NCI-H510A (cell line): ENCODE data around the gene KCNIP2.
A peak's percentile ranks its signal among the peaks of the same experiment; 100 is the strongest.
"Not testable (repeated sequence)": the region's sequence is repeated elsewhere in the genome, so short reads cannot be mapped to it uniquely, and the experiment has no call there.

Source experiments
- DNase-seq: peaks from one replicate; lab custom pipeline; 2025; lab: John Stamatoyannopoulos, UW

Gene KCNIP2

DNA sequence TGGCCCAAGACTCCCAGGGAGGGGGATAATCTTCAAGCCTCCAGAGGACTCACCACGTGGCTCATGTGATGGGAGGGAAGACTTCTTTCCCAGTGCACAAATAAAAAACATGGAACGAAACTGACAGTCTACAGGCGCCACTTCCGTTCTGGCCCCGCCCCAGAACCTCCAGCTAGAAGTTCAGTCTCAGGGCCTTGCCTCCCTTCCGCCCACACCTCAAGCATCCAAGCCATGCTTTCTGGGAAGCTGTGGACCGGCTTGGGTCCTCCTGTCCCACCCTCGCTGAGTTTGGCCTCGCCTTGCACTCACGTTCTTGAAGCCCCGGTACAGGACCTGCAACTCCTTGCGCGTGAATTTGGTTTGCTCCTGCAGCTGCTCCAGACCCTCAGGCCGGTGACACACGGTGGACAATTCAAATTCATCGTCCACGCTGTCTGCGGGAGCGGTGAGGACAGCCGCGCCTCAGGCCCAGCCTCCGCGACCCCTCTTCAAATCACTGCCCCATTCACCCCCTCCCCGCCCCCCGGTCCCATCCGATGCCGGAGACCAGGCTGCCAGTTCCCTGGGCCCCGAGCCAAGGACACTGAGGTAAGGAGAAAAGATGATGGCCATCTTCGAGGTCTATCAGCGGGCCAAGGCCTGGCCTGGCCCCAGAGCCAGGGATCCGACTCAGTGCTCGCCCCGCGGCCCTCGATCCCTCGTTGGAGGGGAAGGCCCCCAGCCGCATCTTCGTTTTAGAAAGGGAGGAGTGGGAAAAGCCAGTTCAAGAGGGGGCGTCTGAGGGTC is 14.6 kb downstream of the KCNIP2 start:
- no peak for DNase-seq

DNA sequence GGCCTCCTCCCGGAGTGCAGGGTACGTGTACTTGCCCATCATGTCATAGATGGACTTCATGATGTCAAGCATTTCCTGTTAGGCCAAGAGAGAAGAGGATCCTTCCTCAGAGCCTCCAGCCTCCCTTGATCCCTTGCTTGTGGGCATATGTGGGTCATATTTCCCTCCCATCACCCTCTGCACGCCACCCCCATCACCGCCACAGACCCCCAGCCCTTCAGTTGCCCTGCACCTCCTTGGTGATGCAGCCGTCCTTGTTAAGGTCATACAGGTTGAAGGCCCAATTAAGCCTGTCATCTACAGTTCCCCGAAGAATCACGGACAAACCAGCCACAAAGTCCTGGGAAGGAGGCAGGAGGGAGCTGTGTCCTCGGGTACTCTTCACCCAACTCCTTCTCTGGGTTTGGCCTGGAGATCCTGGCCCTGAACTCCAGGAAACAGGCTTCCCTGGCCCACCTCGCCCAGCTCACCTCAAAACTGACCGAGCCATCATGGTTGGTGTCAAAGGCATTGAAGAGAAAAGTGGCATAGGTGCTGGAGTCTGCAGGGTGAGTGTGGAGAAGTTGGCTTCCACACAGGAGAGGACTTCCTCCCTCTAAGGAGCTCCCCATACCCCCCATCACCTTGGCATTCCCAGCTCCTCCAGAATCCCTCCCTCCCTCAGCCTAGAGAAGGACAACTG is 15.5 kb downstream of the KCNIP2 start:
- DNase-seq: no peak

DNA sequence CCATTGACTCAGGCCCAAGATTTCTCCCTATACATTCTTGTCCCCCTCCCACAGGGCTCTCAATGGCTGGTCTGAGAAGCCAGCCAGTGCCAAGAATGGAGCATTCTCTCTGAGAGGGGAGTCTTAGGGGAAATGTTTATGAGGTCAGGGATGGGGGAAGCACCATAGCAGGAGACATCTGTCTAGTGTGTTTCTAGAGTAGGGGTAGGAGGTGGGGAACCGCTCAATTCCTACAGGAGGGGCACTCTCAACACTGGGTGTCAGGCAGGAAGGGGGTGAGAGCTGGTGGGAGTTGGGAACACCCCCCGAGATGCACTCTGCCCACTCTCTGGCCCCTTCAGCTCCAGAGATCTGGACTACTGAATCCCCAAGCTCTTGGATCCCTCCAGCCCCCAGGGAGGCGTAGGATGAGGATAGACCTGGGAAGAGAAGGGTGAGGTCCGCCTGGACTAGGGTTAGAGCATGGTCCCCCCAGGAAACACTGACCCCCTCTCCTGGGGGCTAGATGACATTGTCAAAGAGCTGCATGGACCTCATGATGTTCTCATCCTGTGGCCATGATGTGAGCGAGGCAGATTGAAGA is 16.7 kb downstream of the KCNIP2 start:
- no peak for DNase-seq

- DNase-seq: no peak
Measured at GRCh38 chr10:101824736-101825135, 18.9 kb downstream of the KCNIP2 start.

DNA sequence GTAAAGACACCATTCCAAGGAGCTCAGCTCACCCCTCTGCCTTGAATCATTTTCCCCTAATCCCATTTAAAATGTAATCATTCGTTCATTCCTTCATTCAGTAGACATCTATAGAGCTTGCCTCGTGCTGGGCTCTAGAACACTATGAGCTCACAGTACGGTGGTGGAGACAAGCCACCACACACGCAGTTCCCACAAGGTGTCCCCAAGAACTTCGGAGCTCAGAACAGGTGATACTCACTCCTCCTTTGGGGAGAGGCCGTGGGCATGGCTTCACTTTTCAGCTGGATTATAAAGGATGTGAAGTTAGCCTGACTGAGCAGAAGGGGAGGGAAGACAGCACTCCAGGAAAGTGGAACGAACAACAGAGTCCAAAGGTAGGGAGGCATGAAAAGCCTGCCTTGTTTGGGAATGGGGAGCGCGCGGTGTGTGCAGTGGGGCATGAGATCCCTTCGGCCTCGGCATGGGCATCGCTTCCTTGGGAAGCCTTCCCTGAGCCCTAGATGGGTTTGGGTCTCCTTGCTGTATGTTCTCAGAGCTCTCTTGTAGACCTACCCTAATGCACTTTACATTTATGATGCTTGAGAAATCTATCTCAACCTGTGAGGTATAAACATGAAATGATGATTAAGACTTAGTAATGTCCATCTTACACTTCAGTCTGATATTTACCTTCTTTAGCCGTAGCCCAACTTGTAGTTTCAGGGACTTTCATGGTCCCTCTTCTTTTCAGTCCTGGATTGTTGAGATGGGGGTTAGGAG is 24.5 kb downstream of the KCNIP2 start:
- DNase-seq: peak; percentile 45

- peak; percentile 99 for DNase-seq
Measured at GRCh38 chr10:101818119-101818871, 25.3 kb downstream of the KCNIP2 start, which contains the start of gene OGA. TSS of gene OGA (minus strand) at chr10:101818444. CDS start at chr10:101818022, 422 bp downstream.

- DNase-seq: no peak
Measured at GRCh38 chr10:101817337-101818118, 26.1 kb downstream of the KCNIP2 start.

GRCh38 chr10:101816913-101817336 is 26.7 kb downstream of the KCNIP2 start:
- DNase-seq: no peak

GRCh38 chr10:101816376-101816775 is 27.2 kb downstream of the KCNIP2 start:
- DNase-seq: no peak

DNA sequence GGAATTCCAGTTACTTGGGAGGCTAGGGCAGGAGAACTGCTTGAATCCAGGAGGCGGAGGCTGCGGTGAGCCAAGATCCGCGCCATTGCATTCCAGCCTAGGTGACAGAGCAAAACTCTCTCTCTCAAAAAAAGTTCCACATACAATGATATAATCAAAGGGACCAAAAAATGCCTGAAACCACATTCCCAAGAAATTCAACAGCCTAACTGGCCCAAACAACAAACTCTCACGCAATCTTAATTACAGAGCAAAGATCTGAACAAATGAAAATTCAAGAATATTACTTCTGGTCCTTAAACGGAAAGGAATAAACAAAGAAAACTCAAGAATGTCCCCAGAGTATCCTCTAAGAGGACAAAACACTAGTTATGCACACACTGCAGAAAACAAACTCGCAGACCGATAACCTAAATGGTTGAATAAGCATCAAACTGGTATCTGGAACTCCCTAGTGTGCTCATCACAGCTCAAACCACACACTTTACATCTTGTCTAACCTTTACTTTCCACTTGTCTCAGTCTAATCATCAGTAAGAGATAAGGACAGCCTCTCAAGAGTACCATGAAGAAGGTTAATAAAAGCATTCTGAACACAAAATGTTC is 29.0 kb downstream of the KCNIP2 start:
- DNase-seq: no peak

DNA sequence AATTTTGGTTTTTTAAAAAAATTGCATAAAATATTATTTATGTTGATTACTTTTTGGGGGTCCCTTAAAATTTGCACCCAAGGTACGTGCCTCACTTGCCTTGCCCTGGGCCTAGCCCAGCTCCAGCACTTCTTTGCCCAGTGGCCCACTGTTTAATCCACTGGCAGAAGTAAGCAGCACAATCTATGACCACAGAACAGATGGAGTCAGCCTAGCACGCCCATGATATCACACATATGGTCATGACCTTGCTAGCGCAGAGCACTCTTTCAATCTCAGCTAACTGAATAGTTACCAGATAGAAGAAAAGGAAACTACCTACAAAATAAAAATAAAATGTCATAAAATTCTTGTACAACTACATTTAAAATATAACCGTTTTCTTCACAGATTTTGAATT is 31.0 kb downstream of the KCNIP2 start:
- no peak for DNase-seq

- DNase-seq: no peak
Measured at GRCh38 chr10:101807158-101807557, 36.4 kb downstream of the KCNIP2 start.

- DNase-seq: no peak
Measured at GRCh38 chr10:101803511-101803910, 40.1 kb downstream of the KCNIP2 start.

- DNase-seq: no peak
Measured at GRCh38 chr10:101797403-101798059, 46.1 kb downstream of the KCNIP2 start.

DNA sequence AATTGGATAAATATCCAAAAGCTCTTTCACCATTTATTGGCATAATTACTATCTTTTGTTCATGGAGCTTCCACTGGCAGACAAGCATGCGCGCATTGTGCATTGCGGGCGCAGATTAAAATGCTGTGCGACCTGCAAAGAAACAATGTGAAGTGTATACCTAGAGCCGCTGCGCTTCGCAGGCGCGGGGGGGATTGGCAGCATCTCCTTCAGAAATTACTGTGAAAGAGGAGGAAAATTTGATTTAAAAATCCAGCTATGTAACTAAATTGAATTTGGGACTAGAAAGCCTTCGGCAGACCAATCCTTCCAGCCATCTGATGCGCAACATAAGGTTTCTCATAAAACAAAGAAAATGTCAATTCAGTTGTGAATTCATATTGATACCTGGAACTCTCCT is 50.1 kb downstream of the KCNIP2 start:
- DNase-seq: no peak

- DNase-seq: no peak
Measured at GRCh38 chr10:101789686-101790085, 53.9 kb downstream of the KCNIP2 start.

GRCh38 chr10:101789231-101789630 is 54.4 kb downstream of the KCNIP2 start:
- DNase-seq: not testable (repeated sequence)

DNA sequence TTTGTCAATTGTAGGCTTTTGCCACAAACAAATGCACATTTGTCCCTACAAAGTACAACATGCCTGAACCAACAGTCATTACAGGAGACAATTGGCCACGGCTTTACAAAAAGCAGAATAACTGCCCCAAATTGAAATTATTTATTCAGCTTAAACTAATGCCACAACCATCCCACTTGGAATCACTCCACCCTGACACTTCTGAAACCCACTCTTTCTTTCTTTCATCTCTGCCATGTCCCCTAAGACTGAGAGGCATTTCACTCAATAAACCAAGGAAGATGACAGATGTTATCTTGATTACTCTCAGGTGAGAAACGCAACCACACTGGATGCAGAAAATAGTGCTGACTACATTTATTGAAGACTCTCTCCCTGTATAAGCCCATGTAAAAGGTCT is 57.8 kb downstream of the KCNIP2 start:
- no peak for DNase-seq

- no peak for DNase-seq
Measured at GRCh38 chr10:101784558-101784957, 59.0 kb downstream of the KCNIP2 start.

DNA sequence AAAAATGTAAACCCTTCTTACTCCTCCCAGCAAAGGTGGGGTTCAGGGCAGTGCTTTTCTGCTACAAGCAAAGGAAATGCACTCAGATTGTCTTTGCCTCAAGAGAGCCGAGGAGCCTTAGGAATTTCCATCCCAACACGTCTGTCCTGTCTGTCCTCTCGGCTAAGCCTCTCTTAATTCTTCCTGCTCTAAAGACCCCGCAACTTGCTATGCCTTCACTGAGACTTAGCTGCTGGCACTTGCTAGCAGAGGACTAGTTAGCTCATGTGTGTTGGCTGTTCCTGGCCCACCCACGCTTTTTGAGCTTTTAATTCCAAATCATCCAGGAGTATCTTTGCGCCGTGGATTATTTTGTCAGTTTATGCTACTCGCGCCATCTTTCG is 59.9 kb downstream of the KCNIP2 start:
- DNase-seq: no peak
